Measurements from ENCODE around the gene MAML3.

Gene MAML3

GRCh38 chr4:139901531-139902320 lies 252.3 kb downstream of the MAML3 start:
- H3K4me3 ChIP-seq (ENCODE audit: low read depth, low read length), result no peak overlapping the region
- DNase-seq (ENCODE audit: low read depth), result no peak
- TF ChIP-seq POLR2A (IDR thresholded peaks at IDR 0.05; ENCODE audit: extremely low read depth, insufficient read length) (no peak), MYC (IDR thresholded peaks at IDR 0.05; ENCODE audit: low read depth, low read length) (no peak), MAX (IDR thresholded peaks at IDR 0.05; ENCODE audit: low read depth, low read length) (no peak)
- TF ChIP-seq, protein P1, sequence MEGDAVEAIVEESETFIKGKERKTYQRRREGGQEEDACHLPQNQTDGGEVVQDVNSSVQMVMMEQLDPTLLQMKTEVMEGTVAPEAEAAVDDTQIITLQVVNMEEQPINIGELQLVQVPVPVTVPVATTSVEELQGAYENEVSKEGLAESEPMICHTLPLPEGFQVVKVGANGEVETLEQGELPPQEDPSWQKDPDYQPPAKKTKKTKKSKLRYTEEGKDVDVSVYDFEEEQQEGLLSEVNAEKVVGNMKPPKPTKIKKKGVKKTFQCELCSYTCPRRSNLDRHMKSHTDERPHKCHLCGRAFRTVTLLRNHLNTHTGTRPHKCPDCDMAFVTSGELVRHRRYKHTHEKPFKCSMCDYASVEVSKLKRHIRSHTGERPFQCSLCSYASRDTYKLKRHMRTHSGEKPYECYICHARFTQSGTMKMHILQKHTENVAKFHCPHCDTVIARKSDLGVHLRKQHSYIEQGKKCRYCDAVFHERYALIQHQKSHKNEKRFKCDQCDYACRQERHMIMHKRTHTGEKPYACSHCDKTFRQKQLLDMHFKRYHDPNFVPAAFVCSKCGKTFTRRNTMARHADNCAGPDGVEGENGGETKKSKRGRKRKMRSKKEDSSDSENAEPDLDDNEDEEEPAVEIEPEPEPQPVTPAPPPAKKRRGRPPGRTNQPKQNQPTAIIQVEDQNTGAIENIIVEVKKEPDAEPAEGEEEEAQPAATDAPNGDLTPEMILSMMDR (IDR thresholded peaks at IDR 0.05; ENCODE audit: low read depth, low read length), result no peak

- DNase-seq (ENCODE audit: low read depth), result no peak
- TF ChIP-seq MAX (IDR thresholded peaks at IDR 0.05; ENCODE audit: low read depth, low read length) (no peak), POLR2A (IDR thresholded peaks at IDR 0.05; ENCODE audit: extremely low read depth, insufficient read length) (no peak), MYC (IDR thresholded peaks at IDR 0.05; ENCODE audit: low read depth, low read length) (no peak)
- TF ChIP-seq, protein P1 (IDR thresholded peaks at IDR 0.05; ENCODE audit: low read depth, low read length), result no peak
- H3K4me3 ChIP-seq (ENCODE audit: low read depth, low read length), result no peak overlapping the region
Measured at GRCh38 chr4:139900964-139901376, 253.0 kb downstream of the MAML3 start.

DNA sequence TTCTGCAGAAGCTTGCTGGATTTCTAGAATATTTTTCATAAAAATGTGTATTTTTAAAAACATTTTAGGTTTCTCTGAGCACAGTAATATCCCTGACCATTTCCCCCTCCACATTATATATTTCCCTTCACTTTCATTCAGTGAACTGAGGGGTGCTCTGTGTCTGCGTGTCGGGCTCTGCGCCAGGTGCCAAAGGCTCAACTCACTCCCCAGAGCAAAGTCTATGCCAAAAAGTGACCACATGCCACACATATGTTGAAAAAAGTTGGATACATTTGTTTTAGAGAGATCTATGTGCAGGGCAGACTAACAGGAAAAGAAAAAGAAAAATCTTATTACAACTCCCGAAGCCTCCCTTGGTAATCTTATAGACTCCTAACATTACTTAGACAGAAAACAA lies 254.6 kb downstream of the MAML3 start:
- H3K4me3 ChIP-seq (ENCODE audit: low read depth, low read length), result no peak overlapping the region
- DNase-seq (ENCODE audit: low read depth), result no peak
- TF ChIP-seq MAX (IDR thresholded peaks at IDR 0.05; ENCODE audit: low read depth, low read length) (no peak), POLR2A (IDR thresholded peaks at IDR 0.05; ENCODE audit: extremely low read depth, insufficient read length) (no peak), MYC (IDR thresholded peaks at IDR 0.05; ENCODE audit: low read depth, low read length) (no peak)
- TF ChIP-seq, protein P1 (IDR thresholded peaks at IDR 0.05; ENCODE audit: low read depth, low read length), result no peak

DNA sequence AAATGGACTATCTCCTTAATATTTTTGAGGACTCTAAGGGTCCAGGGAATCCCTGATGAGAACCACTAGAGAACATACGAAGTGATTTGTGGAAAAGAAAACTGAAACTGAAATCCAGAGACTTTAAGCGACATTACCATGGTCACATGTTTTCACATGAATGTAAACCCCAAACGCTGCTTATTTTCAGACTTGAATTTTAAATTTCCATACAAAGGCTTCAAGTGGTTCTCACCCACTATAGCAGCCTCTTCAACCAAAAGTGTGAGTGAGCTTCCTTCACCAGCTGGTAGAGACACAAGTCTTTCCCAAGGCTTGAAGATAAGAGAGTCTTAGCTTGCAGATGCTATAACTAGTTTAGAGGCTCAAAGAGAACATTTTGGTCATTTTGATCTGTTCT lies 255.7 kb downstream of the MAML3 start:
- TF ChIP-seq MYC (IDR thresholded peaks at IDR 0.05; ENCODE audit: low read depth, low read length) (no peak), MAX (IDR thresholded peaks at IDR 0.05; ENCODE audit: low read depth, low read length) (no peak), POLR2A (IDR thresholded peaks at IDR 0.05; ENCODE audit: extremely low read depth, insufficient read length) (no peak)
- TF ChIP-seq, protein P1 (IDR thresholded peaks at IDR 0.05; ENCODE audit: low read depth, low read length), result no peak
- no peak for DNase-seq (ENCODE audit: low read depth)
- H3K4me3 ChIP-seq (ENCODE audit: low read depth, low read length), result no peak overlapping the region

DNA sequence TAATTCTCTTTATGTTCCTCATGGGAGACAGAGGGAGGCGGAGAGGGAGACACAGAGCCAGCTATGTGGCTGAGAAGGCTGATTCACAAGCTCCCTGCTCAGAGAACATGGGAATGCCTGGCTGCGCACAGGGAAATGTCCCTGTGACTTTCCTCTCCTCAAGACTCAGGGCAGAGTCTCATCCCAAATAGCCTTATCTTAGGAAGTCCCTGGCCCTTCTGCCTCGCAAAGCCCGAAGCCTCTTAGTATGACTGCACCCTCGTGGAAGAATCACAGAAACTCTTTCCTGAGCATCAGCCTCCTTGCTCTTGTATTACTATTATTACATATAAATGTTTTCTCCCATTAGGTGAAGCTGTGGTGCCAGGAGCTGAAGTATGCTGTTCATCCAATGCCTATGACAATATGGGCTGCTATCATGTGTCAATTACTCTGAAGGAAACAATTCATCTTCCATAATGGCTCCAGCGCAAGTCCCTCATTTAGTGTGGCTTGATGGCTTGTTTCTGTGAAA lies 257.8 kb downstream of the MAML3 start:
- DNase-seq (ENCODE audit: low read depth), result no peak
- H3K4me3 ChIP-seq (ENCODE audit: low read depth, low read length), result no peak overlapping the region
- TF ChIP-seq POLR2A (IDR thresholded peaks at IDR 0.05; ENCODE audit: extremely low read depth, insufficient read length) (no peak), MYC (IDR thresholded peaks at IDR 0.05; ENCODE audit: low read depth, low read length) (no peak)

DNA sequence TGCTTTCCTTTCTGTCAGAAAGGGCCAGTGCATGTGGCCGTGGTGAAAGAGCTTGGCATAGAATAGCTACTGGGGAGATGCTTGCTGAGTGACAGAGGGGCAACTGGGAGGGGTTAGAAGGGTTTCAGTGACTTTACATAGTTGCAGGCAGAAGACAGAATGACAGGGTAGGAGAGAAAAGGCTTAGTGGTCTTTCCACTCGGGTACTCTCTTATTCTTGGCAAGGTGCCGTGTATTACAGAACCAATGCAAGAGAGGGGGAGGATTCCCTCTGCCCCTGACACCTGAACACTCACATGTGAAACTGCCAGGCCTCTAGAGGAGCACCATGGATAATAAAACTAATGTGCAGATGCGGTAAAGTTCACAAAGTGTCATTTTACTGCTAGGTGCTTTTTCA lies 260.2 kb downstream of the MAML3 start:
- TF ChIP-seq, protein P1 (IDR thresholded peaks at IDR 0.05; ENCODE audit: low read depth, low read length), result no peak
- TF ChIP-seq MYC (IDR thresholded peaks at IDR 0.05; ENCODE audit: low read depth, low read length) (no peak), MAX (IDR thresholded peaks at IDR 0.05; ENCODE audit: low read depth, low read length) (no peak), POLR2A (IDR thresholded peaks at IDR 0.05; ENCODE audit: extremely low read depth, insufficient read length) (no peak)
- no peak for DNase-seq (ENCODE audit: low read depth)
- no peak overlapping the region for H3K4me3 ChIP-seq (ENCODE audit: low read depth, low read length)

All from NB4 (cell line).